Fibroblast of the aortic adventitia (primary cell): ENCODE data around the gene DMD. TPM values are rescaled to one million over a fixed set of nuclear protein-coding genes. Genes with fewer than 3 reads are reported as not detected.

Experiments
- DNase-seq: peaks from one replicate; pipeline ENCODE4 v3.0.0-alpha.2; 2010; ENCODE audit warnings: low read depth
- H3K4me3 ChIP-seq: 2 replicates; pipeline ENCODE4 v1.5.1; 2011; ENCODE audit warnings: low read depth, mild to moderate bottlenecking, control low read depth, low read length, moderate library complexity
- CTCF ChIP-seq: IDR thresholded peaks from 2 replicates; pipeline ENCODE4 v1.5.1; 2011; ENCODE audit warnings: mild to moderate bottlenecking, low read length, control low read depth, inconsistent platforms; ENCODE audit not compliant: insufficient read depth
- total RNA-seq: library from RNA; depleted of rRNA; stranded (reverse); fragments of >200 nt; gene quantifications from 2 replicates; pipeline ENCODE4 v1.2.3, GENCODE V29; 2012; ENCODE audit warnings: low replicate concordance

Gene DMD
- total RNA-seq, 1 donor: 10.3 TPM

DNA sequence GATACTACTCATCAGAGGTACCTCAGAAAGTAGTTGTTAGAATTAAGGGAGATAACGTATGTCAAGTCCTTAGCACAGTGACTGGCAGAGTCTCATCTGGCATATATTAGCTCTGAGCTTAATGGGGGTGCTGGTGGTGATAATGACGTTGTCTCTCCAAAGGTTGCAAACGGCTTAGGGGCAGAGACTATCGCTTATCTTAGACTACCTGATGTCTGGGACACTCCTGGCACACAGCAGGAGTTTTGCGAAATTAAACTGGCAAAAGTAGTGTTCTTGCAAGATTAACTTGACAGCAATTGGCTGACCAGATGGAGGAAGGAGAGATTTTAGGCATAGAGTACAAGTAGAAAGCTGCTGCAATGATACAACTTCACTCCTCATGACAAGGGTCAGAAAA lies 1839.4 kb downstream of the DMD start:
- TF ChIP-seq CTCF: no peak
- DNase-seq: no peak
- H3K4me3 ChIP-seq: no peak overlapping the region

- TF ChIP-seq CTCF: no peak
- DNase-seq: no peak
- H3K4me3 ChIP-seq: no peak overlapping the region
Measured at GRCh38 chrX:31367816-31368215, 1843.5 kb downstream of the DMD start.

DNA sequence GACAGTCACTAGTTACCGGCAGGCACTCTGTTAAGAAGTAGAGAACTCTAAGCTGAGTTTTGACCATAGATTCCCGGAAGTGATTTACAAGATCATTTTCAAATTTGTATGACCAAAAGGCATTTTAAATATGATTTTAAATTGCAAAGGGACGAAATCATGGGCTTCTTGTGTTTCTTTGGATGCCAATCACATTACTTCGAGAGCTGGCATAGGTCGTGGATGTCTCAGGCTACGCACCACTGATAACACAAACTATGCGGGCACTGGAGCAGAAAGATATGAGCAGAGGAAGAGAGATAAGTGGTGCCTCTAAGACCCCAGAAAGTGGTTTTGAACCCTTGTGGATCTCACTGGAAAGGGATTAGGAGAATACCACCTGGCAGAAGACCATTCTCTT lies 1845.3 kb downstream of the DMD start:
- DNase-seq: no peak
- no peak overlapping the region for H3K4me3 ChIP-seq
- TF ChIP-seq CTCF: no peak

DNA sequence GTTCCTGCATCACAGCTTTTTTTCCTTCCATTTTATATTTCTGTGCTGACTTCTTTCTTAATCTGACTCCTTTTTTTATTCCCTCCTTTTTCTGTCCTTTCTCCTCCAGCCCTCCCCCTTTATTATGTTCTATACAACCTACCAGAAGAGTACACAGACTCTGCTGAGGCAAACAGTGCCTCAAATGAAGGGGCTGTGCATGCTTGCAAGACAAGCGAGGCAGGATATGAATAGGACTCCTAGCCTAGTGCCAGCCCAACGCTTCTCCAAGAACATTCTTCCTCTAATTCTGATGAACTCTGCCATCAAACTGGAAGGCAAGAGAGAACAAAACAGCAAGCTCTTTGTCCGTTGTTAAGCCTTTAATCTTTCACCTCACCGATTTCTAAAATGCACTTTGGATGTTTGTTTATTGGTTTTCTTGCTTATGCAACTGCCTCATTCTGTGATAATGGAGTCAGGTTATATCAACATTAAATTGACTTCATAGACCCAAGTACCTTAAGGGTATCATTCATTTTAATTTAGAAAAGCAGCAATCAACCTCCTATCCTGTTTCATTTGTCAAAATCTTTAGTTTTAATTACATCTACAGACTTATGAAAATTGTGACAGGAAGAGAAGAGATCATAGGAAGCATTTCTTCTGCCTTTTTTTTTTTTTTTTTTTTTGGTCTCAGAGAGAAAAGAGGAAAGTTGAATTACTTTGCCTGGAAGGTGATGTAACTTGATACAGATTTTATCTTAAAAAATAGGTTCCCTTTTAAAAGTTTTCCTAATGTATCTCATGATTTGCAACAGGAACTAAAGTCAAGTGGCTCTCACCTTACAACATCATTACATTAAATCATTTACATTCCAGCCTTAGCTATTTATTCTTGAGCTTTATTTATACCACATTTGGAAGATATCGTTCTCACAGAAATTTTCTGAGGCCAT lies 1854.8 kb downstream of the DMD start:
- no peak for TF ChIP-seq CTCF
- H3K4me3 ChIP-seq: no peak overlapping the region
- DNase-seq: no peak

DNA sequence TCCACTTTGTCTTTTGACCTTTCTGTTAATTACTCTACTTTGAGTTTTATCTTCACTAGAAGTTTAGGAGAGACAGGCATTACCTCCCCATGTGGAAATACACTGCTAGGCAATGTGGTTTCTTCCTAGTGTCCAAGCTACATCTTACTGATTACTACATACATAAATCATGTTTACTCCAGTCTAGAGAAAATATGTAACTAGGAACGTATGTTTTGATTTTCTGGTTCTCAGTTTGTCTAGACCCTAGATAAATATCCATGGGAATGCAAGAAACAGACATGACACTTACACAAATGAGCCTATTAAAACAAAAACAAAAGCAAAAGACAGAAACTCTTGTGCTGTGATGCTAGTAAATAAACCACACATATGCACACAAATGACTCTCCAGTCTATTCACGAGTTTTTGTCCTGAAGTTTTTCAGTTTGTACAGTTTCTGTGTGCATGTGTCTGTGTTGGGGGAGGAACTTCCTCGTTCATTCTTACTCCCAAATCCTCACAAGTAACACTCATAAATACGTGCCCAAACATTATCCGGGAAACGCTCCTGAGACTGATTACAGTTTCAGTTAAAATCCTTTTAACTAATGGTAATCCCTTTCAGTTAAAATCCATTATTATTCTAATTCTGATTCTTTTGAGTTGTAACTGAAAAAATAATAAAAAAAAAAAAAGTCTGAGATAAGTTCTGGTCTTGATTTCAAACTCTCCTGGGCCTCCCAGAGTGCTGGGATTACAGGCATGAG lies 1856.0 kb downstream of the DMD start:
- no peak for TF ChIP-seq CTCF
- H3K4me3 ChIP-seq: no peak overlapping the region
- no peak for DNase-seq

DNA sequence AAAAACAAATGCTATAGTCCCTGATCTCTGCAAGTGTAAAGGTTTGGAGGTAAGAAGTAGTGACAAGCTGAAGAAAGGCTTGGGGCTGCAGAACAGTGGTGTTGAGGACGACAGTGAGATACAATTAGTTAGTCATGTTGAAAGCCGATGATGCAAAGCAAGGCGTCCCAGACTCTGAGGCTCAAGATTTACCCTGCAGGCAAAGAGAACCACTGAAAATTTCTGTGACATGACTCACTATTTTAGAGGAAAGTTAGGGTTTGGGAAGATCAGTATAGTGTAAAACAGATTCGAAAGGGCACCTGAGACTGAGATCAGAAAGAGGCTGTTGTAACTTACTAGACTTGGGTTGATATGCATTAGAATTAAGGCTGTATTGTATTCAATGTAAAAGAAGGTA lies 1858.3 kb downstream of the DMD start:
- no peak for DNase-seq
- no peak overlapping the region for H3K4me3 ChIP-seq
- no peak for TF ChIP-seq CTCF
